Dermis blood vessel endothelial cell (primary cell): ENCODE measurements around the gene GOT1. TPM values are rescaled to one million over a fixed set of nuclear protein-coding genes. Genes with fewer than 3 reads are reported as not detected.
A peak's percentile ranks its signal among the peaks of the same experiment; 100 is the strongest.

ENCODE experiments used
- DNase-seq: peaks from one replicate; pipeline ENCODE4 v3.0.0; 2010
- total RNA-seq: library from RNA; depleted of rRNA; stranded (reverse); fragments of >200 nt; gene quantifications from 2 replicates; pipeline ENCODE4 v1.2.3, GENCODE V29; 2014

Gene GOT1
- total RNA-seq, 1 donor from 2014 or later: 20.8 TPM

DNA sequence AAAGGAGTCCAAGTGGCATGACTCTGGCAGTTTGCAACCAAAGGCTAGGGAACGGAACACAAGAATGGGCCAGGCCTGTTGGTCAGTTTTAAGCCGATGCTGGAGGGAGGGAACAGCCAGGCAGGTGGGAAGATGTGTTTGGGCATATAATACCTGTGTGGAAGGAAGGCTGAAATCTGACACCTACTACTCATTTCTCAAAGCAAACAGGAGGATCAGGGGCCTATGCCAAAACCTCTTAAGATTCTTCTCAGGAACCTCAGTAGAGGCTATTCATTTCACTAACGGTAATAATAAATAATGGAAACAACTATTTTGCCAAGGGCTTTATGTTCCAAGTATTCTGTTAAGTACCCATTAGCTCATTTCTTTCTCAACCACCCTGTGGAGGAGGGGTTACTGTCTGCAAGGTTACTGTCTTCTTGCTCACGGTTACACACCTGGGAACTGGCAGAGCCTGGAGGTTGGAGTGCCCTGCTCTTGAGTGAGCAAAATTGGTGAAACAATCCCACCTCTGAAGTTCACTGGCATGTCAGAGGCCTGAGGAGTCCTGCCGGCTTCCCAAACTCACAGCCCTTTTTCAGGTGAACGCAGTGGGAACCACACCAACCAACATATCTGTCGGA is 35.5 kb downstream of the GOT1 start:
- DNase-seq: no peak

DNA sequence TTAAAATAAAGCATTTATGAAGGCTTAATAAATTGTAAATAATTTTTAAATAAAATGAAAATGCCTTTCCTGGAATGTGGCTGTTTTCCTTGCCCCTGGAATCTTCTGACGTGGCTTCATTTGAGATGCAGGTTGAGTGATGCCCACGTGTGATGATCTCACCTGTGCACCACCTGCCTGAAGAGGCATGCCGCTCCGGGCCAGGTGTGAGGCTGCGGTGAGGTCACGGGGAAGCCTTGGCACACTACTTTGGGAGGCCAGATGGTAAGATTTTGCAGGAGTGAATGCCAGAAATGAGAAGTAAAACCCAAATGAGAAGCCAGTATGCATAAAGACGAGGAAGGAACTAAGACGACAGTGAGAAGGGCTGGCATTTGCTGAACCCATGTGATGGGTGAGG is 36.2 kb downstream of the GOT1 start:
- no peak for DNase-seq

DNA sequence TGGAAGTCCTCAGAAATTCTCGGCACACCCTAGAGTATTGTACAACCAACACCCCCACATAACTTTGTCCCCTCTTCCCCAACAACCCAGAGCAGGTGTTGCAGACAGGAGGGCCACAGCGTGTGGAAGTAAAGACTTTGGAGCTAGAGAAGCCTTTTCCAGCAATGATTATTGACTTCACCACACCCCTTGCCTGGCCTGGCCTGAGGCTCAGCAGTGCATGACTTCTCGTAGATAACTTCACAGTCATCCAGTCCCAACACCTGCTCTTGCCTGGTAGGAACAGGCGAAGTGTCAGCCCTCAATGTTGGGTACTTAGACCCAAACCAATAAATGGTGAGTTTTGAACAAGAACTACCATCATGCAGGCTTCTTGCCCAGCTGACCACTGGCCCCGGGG is 36.7 kb downstream of the GOT1 start:
- no peak for DNase-seq

DNA sequence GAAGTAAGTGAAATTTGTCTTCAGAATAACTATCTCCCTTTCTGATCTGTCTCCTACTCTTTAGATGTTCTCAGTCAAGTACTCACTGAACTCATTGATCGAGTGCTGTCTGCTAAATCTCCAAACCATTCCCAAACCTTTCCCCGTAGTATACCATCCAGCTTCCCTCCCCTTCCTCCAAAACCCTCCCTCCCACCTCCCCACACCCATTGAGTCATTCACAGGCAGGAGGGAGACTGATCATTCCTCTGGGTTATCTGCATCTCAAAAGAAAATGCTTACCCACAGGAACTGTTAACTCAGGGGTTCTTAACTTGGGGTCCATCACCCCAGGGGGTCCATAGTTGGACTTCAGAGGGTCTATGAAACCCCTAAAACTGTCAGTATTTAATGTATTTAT is 37.4 kb downstream of the GOT1 start:
- DNase-seq: no peak

DNA sequence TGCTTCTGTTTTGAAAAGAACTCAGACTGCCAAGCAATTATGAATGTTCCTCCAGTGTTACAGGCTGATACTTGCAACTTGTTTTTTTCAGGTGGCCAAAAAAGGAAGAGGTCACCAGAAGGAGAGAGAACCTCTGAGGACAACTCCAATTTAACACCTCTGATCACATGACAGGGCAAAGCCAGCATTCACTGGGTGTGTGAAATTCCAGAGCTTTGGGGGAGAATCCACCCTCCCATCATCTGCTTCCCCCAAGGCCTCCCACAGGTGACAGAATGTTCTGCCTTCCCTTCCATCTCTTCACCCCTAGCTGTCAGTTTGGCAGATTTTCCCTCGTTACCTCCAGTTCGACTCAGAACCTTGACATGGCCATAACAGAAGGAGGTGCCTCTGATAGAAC is 39.1 kb downstream of the GOT1 start:
- DNase-seq: no peak

DNA sequence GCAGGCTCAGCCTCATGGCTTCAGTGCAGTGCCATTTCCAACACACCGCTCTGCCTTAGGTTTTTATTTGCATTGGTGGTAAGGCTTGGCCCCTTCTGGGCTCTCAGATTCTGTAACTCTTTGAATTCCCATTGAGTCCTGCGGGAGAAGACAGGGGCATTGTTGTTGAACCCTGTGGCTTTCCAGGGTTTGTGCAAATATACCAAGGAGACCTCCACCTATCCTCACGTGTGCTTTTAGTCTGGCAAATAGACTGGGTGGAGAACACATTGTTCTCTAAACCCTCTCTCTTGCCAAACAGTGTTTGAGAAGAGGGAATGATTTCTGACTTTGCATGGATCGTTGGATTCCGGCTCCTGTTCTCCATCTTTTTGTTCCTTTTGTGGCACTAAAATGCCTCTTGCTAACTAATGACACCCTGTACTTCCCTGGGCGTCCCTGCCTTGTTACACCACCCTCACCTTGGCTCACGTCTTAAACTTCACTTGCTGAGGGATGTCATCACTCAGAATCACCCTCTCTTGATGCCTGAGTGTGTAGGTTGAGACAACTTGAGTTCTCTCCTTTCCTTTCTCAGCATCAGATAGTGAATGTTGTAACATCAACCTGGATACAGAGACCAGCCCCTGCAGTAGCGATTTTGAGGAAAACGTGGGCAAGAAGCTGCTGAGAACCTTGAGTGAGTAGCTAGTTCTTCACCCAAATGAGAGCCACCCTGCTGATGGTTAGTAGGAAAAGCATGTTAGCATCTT is 40.5 kb downstream of the GOT1 start:
- no peak for DNase-seq

DNA sequence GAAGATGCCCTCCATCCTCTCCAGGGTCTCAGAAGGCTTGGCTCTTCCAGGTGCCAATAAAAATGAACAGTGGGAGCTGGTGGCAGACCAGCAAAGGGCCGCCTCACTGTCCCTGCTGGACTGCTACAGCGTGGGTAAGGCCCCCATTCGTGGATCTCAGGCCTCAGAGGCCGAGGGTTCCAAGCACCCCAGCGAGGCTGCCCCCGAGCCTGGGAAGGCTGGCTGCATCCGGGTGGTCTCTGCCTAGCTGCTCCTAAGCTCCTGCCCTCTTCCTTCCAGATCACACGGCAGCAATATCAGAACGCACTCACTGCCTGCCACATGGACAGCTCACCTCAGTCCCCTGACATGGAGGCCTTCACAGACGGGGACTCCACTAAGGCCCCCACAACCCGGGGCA is 42.9 kb downstream of the GOT1 start:
- no peak for DNase-seq

DNA sequence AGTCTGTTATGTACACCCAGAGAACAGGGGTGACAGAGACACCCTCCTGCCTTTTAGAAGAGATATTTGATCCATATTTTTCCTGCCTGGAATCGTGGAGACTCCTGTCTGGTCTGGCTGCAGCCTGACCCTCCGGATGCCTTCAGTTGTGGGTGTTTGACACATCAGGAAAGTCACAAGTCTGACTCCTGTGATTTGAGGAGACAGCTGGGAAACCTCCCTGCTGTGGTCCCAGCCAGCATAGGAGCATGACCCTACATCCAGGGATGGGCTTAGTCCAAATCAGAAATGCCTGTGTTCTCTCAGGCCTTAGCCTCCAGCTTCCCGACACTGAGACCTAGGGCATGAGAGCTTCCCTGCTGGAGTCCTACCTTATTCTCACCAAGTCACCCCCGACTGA is 43.4 kb downstream of the GOT1 start:
- DNase-seq: no peak

DNA sequence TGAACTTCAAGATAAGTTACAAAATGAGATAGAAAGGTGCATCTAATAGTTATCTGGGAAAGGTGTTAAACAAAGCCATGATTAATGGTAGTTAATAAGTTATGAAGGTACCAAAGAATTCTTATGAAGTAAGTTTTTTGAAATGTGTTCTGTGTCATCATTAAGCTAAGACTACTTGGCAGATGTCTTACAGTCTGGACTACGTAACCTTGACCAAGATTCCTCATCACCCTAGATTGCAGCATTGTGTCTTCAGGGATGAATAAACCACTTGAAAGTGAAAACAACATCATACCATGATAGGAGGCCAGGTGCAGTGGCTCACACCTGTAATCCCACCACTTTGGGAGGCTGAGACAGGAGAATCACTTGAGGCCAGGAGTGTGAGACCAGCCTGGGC is 48.2 kb downstream of the GOT1 start:
- no peak for DNase-seq

DNA sequence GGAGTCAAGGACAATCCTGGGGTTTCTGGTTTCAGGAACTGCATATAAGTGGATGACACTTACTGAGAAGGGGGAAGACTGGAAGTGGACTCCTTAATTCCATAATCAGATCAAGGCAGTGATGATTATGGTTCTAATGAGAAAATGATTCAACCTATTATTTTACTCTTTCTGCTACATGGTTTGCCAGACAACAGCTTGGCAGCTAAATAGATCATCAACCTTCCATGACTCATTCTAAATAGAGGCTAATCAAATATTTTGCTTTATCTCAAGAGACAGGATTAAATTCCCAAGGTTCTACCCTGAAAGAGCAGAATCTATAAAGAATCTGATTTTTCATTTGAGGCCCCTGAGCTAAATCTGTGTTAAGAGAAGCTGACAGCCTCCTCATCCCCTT is 55.0 kb downstream of the GOT1 start:
- peak; percentile 23 for DNase-seq

DNA sequence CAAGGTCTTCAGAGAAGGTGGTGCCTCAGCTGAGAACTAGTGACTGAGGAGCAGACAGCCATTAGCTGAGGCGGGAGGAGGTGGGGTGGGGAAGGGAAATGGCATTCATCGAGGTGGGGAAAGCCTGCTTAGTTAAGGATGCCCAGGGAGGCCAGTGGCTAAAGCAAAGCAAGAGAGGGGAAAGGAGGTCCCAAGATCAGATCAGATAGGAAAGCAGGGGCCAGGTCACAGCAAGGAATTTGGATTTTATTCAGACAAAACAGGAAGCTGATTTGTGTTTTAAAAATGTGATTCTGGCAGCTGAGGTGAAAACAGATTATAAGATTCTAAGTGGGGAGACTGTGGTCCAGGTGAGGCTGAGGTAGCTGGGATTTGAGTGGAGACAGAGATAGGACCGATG is 55.5 kb downstream of the GOT1 start:
- peak; percentile 40 for DNase-seq

DNA sequence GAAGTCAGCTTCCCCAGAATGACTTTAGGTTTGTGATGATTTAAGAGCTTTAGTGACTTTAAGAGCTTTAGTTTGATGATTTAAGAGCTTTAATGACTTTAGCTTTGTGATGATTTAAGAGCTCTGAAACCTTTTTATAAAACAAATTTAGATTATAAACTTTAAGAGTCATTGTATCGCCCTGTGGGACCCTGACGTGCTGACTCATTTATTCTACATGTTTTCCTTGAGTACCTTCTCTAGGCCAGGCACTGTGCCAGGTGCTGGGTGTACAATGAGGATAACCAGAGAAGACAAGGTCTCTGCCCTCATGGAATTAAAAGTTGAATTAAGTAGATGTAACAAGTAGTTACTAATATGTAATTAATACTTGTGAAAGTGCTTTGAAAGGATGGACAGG is 55.9 kb downstream of the GOT1 start:
- DNase-seq: peak; percentile 57

DNA sequence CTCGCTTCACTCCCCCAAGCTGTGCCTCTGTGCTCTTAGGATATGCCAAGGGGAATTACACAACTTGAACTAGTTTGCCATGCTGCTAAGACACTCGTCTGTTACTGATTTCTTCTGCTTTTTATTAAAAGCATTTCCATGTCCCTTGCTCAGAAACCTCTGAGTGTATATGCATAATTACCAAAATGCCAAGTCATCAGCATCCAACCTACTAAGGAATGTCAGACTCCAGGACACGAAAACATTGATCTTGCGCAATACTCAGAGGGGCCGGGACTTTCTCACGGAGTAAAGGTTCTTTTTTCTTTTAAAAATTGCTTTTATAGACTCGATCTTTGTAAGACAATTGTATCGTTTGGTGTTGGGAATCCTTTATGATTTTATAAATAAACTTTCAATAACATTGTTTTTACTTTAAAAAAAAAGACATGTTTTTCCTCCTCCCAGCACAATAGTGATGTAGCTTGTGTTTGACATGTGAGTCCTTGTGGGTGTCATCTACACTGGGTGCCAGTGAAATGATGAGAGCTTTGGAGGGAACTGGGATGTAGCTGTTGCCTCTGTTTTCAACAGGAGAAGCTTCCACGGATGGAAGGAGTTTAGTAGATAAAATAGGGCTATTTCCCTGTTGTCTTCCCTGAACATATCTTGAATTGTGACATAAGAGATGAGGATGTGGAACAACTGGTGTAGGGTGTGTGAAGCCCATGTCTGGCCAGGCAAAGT is 57.7 kb downstream of the GOT1 start:
- DNase-seq: no peak

DNA sequence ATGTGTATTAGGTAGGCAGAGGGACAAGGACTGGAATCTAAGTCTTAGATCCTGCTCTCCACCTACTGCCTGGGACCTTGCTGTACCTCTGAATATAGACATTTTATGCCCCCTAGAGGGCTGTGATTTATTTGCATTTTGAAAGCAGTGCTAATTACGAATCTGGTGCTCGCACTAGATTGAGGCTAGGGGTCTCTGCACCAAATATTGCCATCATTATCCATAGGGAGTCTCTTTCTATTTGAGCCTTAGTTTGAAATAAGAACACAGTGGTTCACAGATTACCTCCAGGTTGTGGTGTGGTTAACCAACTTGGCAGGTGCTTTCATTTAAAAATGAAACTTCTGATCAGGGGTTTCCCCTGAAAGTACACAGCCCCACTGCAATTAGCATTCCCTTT is 59.4 kb downstream of the GOT1 start:
- DNase-seq: peak; percentile 54

DNA sequence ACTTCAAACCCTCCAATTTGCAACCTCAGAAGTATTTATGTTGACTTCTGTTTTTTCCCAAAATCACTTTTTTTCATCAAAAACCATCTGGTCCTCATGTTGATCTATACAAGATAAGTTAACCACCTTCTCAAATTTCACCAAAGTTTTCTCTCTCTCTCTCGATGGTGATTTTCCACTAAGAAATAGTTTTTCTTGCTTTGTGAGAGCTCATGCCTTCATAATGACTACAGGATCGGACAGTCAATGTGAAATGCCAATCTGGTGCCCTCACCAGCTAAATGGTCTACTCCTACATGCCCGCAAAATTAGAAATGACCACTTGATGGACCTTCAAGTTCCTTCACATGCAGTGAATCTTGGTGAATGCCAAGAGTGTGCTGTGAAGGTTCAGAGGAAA is 60.9 kb downstream of the GOT1 start:
- DNase-seq: no peak

DNA sequence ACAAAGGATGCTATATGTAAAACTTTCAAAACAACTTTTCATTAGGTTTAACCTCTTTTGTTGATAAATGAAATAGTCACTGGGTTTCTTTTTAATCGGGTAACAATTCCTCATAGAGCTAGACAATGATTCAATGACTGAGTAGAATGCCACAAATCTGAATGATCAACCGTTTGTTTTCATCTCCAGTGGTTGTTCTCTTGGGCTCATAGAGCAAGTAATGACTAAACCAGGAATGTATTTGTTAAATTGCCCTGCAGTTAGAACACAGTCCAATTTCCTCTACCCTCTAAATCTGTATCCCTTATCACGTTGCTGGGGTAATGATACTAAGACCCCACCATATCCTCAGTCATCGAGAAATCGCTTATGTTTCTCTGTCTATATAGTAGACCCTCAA is 61.3 kb downstream of the GOT1 start:
- no peak for DNase-seq

DNA sequence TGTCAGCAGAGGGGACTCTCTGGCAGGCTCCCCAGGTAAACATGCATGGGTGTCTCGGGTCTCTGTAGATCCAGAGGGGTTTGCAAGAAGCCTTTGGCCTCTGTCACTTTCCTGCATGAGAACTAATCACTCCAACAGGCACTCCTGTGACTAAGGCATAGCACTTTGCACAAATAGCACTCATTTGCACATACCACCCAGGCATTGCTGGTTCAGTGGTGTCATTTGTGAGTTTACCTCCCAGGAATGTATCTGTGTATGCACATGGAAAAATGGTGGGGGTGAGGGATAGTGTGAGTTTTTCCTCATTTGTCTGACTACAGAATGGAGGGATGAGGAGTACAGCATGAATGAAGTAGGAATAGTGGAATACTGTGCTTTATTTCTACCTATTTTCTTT is 61.8 kb downstream of the GOT1 start:
- DNase-seq: no peak

DNA sequence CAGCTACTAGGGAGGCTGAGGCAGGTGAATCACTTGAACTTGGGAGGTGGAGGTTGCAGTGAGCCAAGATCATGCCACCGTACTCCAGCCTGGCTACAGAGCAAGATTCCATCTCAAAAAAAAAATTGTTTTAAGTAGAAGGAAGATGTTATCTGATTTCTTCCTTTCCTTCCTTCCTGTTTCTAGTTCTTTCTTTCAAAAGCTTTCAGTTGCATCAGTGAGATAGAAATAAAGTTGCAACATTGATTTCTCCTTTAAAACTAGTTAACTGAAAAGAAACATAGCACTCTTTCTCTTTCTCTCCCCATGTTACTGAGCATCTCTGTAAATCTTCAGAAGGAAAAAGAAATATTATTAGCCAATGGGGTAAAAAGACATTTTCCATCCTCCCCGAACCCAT is 63.8 kb downstream of the GOT1 start:
- DNase-seq: no peak

DNA sequence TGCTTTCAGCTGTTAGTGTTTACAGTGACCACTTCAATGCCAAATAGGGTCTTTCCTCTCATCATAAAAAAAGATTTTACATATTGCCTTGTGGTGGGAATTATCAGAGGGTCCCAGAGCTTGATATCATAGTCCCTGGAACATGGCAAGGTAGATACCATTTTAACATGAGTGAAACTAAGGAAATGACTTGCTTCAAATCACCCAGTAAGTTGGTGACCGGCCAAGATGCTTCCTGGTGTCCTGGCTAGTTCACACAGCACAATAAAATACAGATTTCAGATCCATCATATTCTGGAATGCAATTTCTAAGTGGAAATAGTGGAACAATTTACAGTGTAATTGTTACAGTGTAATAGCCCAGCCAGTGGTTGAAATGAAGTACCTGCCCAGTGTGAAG is 64.7 kb downstream of the GOT1 start:
- DNase-seq: peak; percentile 5

DNA sequence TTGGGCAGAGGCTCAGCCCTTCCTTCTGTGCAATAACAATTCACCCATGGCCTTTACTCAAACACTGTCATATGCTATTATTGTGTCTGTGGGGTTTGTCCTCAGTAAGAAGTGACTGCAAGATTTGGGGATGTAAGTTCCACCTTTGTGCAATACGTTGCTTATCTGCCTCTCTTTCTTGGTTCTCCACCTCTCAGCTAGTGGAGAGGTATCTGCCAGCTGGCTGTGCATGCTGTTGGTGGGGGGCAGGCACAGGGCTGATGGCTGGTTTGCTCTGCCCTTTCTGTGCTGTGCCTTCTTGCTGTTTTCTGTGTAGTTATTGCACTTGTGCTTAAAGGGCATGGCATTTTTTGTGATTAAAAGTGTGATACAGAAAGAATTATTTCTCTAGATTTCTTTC is 65.1 kb downstream of the GOT1 start:
- DNase-seq: no peak

DNA sequence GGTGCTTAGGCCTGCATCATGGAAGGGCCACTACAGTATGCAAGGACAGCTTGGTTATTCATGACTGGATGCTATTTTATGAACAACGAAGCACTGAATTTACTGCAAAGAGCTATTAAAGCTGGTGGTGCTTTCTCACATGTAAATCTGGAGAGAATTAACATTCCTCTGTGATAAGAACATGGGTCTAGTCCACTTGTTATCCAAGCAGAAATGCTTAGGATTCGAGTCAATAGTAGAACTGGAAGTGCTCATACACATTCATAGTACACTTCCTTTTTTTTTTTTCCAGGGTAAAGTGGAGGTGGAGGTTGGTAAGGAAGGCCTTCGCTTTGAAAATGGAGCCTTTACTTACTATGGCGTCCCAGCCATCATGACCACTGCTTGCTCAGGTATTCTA is 66.3 kb downstream of the GOT1 start:
- no peak for DNase-seq

DNA sequence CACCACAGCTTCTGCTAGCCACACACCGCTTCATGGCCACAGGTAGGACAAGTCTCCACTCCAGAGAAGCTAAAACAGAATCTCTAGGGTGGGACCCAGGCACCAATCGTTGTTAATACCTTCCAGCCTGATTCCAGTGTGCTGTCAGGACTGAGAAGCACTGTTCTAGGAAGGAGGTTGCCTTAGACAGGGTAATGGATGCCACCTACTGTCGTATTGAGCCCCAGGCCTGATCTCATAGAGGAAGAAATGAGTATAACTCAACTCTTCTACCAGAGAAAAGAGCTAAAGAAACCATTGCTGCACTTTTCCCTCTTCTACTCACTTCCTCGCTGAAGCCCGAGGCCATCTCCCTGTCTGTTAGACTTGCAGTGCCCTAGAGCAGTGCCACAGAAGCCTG is 69.5 kb downstream of the GOT1 start:
- no peak for DNase-seq

DNA sequence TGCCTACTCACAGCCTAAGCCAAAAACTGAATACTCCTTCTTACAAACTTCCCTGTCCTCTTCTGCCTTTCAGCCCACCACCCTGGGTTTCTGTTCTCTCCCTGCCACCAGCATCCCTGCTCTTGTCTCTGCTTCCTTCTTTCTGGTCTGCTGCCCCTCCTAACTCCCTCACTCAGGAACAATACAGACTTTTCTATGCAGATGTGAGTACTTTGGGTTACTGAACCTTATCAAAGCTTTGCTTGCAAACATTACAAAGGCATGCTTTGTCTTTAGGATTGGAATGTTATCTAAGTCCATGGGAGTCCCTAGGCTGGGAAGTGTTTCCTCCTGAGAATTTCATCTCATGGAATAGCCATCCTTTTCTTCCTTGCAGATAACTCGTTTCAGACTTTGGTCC is 72.3 kb downstream of the GOT1 start:
- no peak for DNase-seq

DNA sequence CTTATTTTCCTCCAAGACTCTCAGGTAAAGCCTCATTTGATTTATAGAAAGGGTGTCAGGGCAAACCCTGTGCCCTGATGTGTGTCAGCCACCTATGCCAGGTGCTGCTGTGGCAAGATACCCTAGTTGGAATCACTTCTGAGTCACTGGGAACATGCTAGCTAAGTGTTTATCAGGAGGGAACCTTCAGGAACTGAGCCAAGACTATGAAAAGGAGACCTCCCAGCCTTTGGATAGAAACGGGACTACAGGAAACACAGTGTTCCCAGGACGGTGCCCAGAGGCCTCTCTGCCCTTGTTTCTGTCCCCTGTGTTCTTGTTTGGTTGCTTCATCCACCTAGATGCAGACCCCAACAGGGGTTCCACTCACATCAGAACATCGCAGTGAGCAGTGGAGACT is 72.7 kb downstream of the GOT1 start:
- DNase-seq: no peak
